Panc1 (cell line): ENCODE results near the gene INVS. TPM values are rescaled to one million over a fixed set of nuclear protein-coding genes. Genes with fewer than 3 reads are reported as not detected.

ENCODE experiments used
- ATAC-seq: fragments of 200-7000 bp; cut with Tn5 transposase; 2 replicates; pipeline ENCODE4 v1.9.1; 2020; ENCODE audit warnings: mild to moderate bottlenecking, moderate library complexity
- BruUV-seq: library from RNA; stranded (reverse); fragments of 400-500 nt; replicated peaks from 2 replicates; lab custom pipeline; 2021; lab: Mats Ljungman, UMichigan
- CTCF ChIA-PET: fragments of 300-600 bp; sonication (Branson Sonifier 250); formaldehyde crosslinking; loops from one replicate; lab custom pipeline; 2022; ENCODE audit warnings: antibody characterized with exemption; lab: Charles Lee
- POLR2A ChIA-PET: fragments of 300-600 bp; sonication (Branson Sonifier 250); formaldehyde crosslinking; loops from one replicate; lab custom pipeline; 2022; ENCODE audit warnings: antibody characterized with exemption; lab: Charles Lee
- DNase-seq: peaks from one replicate; pipeline ENCODE4 v3.0.0-alpha.2; 2010; ENCODE audit warnings: low read depth, low spot score
- H3K27ac ChIP-seq: 2 replicates; pipeline ENCODE4 v1.5.1; 2011; ENCODE audit warnings: mild to moderate bottlenecking, low read length, inconsistent platforms
- H3K27me3 ChIP-seq: fragments of 200-500 bp; sonication (Bioruptor generic); 2 replicates; pipeline ENCODE4 v1.6.0; 2014; ENCODE audit warnings: low read length, inconsistent platforms; ENCODE audit not compliant: control insufficient read depth, insufficient read depth
- H3K36me3 ChIP-seq: fragments of 200-500 bp; sonication (Bioruptor generic); 2 replicates; pipeline ENCODE4 v1.5.1; 2014; ENCODE audit warnings: inconsistent platforms, mild to moderate bottlenecking, low read length, moderate library complexity; ENCODE audit not compliant: control insufficient read depth, insufficient read depth
- H3K4me1 ChIP-seq: 2 replicates; pipeline ENCODE4 v1.5.1; 2011; ENCODE audit warnings: inconsistent platforms, mild to moderate bottlenecking, low read length, moderate library complexity; ENCODE audit not compliant: control insufficient read depth, insufficient read depth
- H3K4me3 ChIP-seq, 2 experiments: 2 replicates each; pipeline ENCODE4 v1.5.1; 2011 to 2012; ENCODE audit warnings: low read depth in 2 of 2, low read length in 2 of 2, mild to moderate bottlenecking in 2 of 2, inconsistent platforms in 1 of 2, moderate library complexity in 1 of 2
- H3K9me3 ChIP-seq: fragments of 200-500 bp; sonication (Bioruptor generic); 2 replicates; pipeline ENCODE4 v1.5.1; 2014; ENCODE audit warnings: low read depth, mild to moderate bottlenecking, inconsistent platforms, low read length, moderate library complexity; ENCODE audit not compliant: control insufficient read depth, insufficient read depth
- CTCF ChIP-seq: fragments of 450-650 bp; IDR thresholded peaks from 2 replicates; pipeline ENCODE4 v1.5.1; 2017; ENCODE audit warnings: mild to moderate bottlenecking
- POLR2AphosphoS5 ChIP-seq: IDR thresholded peaks from 2 replicates; pipeline ENCODE4 v1.6.1; 2012; ENCODE audit warnings: mild to moderate bottlenecking, low read depth, low read length, moderate library complexity
- REST ChIP-seq, 2 experiments: IDR thresholded peaks; 2 replicates each; pipeline ENCODE4 v1.6.1; 2011 to 2012; ENCODE audit warnings: low read depth in 2 of 2, control low read depth in 1 of 2, low read length in 1 of 2, mild to moderate bottlenecking in 1 of 2, moderate library complexity in 1 of 2; ENCODE audit not compliant: insufficient read depth in 1 of 2
- SIN3A ChIP-seq: IDR thresholded peaks from 2 replicates; pipeline ENCODE4 v1.6.1; 2012; ENCODE audit warnings: low read depth, mild to moderate bottlenecking, low read length, moderate library complexity, borderline replicate concordance; ENCODE audit not compliant: insufficient read depth
- TCF7L2 ChIP-seq: IDR thresholded peaks from 2 replicates; pipeline ENCODE4 v1.6.1; 2011; ENCODE audit warnings: mild to moderate bottlenecking, low read depth, low read length, inconsistent platforms
- in situ Hi-C: cut with HindIII; loops from 2 replicates; pipeline ENCODE4 v1.10.0; 2016; ENCODE audit warnings: low sequenced_read_pairs, low pct_unique_long_range_greater_than_20kb
- intact Hi-C: fragments of 100-400 bp; cut with micrococcal nuclease; formaldehyde crosslinking; loops from one replicate; pipeline ENCODE4 v1.10.0; 2022; ENCODE audit not compliant: unreplicated experiment
- total RNA-seq: library from RNA; stranded (reverse); gene quantifications from one replicate; pipeline ENCODE4 v1.2.1, GENCODE V29; 2021; ENCODE audit not compliant: unreplicated experiment

The INVS gene
- total RNA-seq, 1 experiment from 2014 or later, result 8.2 TPM

- H3K4me1 ChIP-seq, result no peaks in the 10 kb centered on the region
- in situ Hi-C loops, result no loop called here
- H3K27ac ChIP-seq, result no peak overlapping the region
- TF ChIP-seq POLR2AphosphoS5 (no peak), CTCF (no peak), REST (IDR thresholded peaks at IDR 0.05; ENCODE audit: insufficient read depth in 1 of 2, low read depth in 2 of 2, low read length in 1 of 2) (no peak), TCF7L2 (no peak), SIN3A (no peak)
- H3K9me3 ChIP-seq, result no peaks in the 10 kb centered on the region
- POLR2A ChIA-PET, result no interaction called here
- CTCF ChIA-PET, result no interaction called here
- no peak for ATAC-seq
- no peak overlapping the region for H3K4me3 ChIP-seq
- no TSS peak for BruUV-seq
- no peak for DNase-seq
- H3K36me3 ChIP-seq, result no peaks in the 10 kb centered on the region
- H3K27me3 ChIP-seq, result no peaks in the 10 kb centered on the region
- intact Hi-C loops, result loop anchor here (10.0 kb wide), 1 partner anchor 374 kb away; no protein-coding TSS in a partner anchor
Observed at GRCh38 chr9:100220936-100221335, 121.9 kb downstream of the INVS start.

- no peak overlapping the region for H3K27ac ChIP-seq
- ChIA-PET POLR2A (no interaction called here), CTCF (no interaction called here)
- H3K9me3 ChIP-seq, result no peaks in the 10 kb centered on the region
- ATAC-seq (no peak), DNase-seq (no peak)
- in situ Hi-C loops, result no loop called here
- TF ChIP-seq REST (IDR thresholded peaks at IDR 0.05; ENCODE audit: insufficient read depth in 1 of 2, low read depth in 2 of 2, low read length in 1 of 2) (no peak), POLR2AphosphoS5 (no peak), SIN3A (no peak), CTCF (no peak), TCF7L2 (no peak)
- no peaks in the 10 kb centered on the region for H3K36me3 ChIP-seq
- no peaks in the 10 kb centered on the region for H3K4me1 ChIP-seq
- intact Hi-C loops, result loop anchor here (10.0 kb wide), 1 partner anchor 373 kb away; no protein-coding TSS in a partner anchor
- no TSS peak for BruUV-seq
- H3K4me3 ChIP-seq, result no peak overlapping the region
- no peaks in the 10 kb centered on the region for H3K27me3 ChIP-seq
Observed at GRCh38 chr9:100221538-100221937, 122.5 kb downstream of the INVS start.
